ENCODE results near the gene CLMP. TPM values are rescaled to one million over a fixed set of nuclear protein-coding genes. Genes with fewer than 3 reads are reported as not detected.

Gene CLMP
- total and polyA plus RNA-seq, 2 experiments from 2014 or later: 7.1 to 18.4 TPM

- Mint-ChIP-seq H3K4me3 (no peak overlapping the region), H3K27ac (no peak overlapping the region; the same call in 1 of the 2 replicates)
Measured at GRCh38 chr11:123055191-123055901, 139.7 kb downstream of the CLMP start.

More at GRCh38 chr11:123055191-123055901, 139.7 kb downstream of the CLMP start:
- H3K36me3 ChIP-seq (ENCODE audit: insufficient read depth): peaks cover 48% of the 10 kb centered on the region
- H3F3A ChIP-seq (replicated peaks; ENCODE audit: low read depth): peaks cover 62% of the 10 kb centered on the region
- no peak overlapping the region for H3K4me3 ChIP-seq
- peaks cover 68% of the 10 kb centered on the region for H3K36me3 Mint-ChIP-seq (ENCODE audit: low read depth)
- H3K9me2 ChIP-seq (ENCODE audit: insufficient read depth): no peaks in the 10 kb centered on the region
- H4K20me1 ChIP-seq (replicated peaks; ENCODE audit: insufficient read depth): peaks cover 47% of the 10 kb centered on the region
- no peak for DNase-seq (ENCODE audit: low spot score)
- peaks cover 28% of the 10 kb centered on the region for H3K79me2 ChIP-seq (replicated peaks; ENCODE audit: insufficient read depth)
- peaks cover 29% of the 10 kb centered on the region for H3K4me1 Mint-ChIP-seq
- TF ChIP-seq, protein P1, sequence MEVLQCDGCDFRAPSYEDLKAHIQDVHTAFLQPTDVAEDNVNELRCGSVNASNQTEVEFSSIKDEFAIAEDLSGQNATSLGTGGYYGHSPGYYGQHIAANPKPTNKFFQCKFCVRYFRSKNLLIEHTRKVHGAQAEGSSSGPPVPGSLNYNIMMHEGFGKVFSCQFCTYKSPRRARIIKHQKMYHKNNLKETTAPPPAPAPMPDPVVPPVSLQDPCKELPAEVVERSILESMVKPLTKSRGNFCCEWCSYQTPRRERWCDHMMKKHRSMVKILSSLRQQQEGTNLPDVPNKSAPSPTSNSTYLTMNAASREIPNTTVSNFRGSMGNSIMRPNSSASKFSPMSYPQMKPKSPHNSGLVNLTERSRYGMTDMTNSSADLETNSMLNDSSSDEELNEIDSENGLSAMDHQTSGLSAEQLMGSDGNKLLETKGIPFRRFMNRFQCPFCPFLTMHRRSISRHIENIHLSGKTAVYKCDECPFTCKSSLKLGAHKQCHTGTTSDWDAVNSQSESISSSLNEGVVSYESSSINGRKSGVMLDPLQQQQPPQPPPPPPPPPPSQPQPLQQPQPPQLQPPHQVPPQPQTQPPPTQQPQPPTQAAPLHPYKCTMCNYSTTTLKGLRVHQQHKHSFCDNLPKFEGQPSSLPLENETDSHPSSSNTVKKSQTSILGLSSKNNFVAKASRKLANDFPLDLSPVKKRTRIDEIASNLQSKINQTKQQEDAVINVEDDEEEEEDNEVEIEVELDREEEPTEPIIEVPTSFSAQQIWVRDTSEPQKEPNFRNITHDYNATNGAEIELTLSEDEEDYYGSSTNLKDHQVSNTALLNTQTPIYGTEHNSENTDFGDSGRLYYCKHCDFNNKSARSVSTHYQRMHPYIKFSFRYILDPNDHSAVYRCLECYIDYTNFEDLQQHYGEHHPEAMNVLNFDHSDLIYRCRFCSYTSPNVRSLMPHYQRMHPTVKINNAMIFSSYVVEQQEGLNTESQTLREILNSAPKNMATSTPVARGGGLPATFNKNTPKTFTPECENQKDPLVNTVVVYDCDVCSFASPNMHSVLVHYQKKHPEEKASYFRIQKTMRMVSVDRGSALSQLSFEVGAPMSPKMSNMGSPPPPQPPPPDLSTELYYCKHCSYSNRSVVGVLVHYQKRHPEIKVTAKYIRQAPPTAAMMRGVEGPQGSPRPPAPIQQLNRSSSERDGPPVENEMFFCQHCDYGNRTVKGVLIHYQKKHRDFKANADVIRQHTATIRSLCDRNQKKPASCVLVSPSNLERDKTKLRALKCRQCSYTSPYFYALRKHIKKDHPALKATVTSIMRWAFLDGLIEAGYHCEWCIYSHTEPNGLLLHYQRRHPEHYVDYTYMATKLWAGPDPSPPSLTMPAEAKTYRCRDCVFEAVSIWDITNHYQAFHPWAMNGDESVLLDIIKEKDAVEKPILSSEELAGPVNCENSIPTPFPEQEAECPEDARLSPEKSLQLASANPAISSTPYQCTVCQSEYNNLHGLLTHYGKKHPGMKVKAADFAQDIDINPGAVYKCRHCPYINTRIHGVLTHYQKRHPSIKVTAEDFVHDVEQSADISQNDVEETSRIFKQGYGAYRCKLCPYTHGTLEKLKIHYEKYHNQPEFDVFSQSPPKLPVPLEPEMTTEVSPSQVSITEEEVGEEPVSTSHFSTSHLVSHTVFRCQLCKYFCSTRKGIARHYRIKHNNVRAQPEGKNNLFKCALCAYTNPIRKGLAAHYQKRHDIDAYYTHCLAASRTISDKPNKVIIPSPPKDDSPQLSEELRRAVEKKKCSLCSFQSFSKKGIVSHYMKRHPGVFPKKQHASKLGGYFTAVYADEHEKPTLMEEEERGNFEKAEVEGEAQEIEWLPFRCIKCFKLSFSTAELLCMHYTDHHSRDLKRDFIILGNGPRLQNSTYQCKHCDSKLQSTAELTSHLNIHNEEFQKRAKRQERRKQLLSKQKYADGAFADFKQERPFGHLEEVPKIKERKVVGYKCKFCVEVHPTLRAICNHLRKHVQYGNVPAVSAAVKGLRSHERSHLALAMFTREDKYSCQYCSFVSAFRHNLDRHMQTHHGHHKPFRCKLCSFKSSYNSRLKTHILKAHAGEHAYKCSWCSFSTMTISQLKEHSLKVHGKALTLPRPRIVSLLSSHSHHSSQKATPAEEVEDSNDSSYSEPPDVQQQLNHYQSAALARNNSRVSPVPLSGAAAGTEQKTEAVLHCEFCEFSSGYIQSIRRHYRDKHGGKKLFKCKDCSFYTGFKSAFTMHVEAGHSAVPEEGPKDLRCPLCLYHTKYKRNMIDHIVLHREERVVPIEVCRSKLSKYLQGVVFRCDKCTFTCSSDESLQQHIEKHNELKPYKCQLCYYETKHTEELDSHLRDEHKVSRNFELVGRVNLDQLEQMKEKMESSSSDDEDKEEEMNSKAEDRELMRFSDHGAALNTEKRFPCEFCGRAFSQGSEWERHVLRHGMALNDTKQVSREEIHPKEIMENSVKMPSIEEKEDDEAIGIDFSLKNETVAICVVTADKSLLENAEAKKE (CRISPR knock-in tag; IDR thresholded peaks at IDR 0.05): no peak
- TF ChIP-seq JUNB (IDR thresholded peaks at IDR 0.05; ENCODE audit: unreplicated experiment) (no peak), STAT1 (IDR thresholded peaks at IDR 0.05; ENCODE audit: unreplicated experiment) (no peak), EZH2phosphoT487 (IDR thresholded peaks at IDR 0.05; ENCODE audit: unreplicated experiment) (no peak), CREB1 (CRISPR knock-in tag; IDR thresholded peaks at IDR 0.05; ENCODE audit: low read depth) (no peak), EZH2 (IDR thresholded peaks at IDR 0.05; ENCODE audit: low read depth, unreplicated experiment) (no peak), ZNF114 (CRISPR knock-in tag; IDR thresholded peaks at IDR 0.05) (no peak)
- TF ChIP-seq, protein P2, sequence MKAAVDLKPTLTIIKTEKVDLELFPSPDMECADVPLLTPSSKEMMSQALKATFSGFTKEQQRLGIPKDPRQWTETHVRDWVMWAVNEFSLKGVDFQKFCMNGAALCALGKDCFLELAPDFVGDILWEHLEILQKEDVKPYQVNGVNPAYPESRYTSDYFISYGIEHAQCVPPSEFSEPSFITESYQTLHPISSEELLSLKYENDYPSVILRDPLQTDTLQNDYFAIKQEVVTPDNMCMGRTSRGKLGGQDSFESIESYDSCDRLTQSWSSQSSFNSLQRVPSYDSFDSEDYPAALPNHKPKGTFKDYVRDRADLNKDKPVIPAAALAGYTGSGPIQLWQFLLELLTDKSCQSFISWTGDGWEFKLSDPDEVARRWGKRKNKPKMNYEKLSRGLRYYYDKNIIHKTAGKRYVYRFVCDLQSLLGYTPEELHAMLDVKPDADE (IDR thresholded peaks at IDR 0.05): no peak
- peaks cover 31% of the 10 kb centered on the region for H3K27me3 Mint-ChIP-seq (ENCODE audit: insufficient read depth, low read depth, poor library complexity)
- peaks cover 2% of the 10 kb centered on the region; the same call in 1 of the 3 replicates for H3K9me3 Mint-ChIP-seq
- H3K27ac ChIP-seq (ENCODE audit: low read depth): peak overlapping the region; percentile 85
- H3K4me2 ChIP-seq: no peak overlapping the region
- no peak overlapping the region for H2AFZ ChIP-seq
- ATAC-seq: no peak
- peaks cover 18% of the 10 kb centered on the region for H3K4me1 ChIP-seq (ENCODE audit: insufficient read depth)
- H3K27me3 ChIP-seq (ENCODE audit: insufficient read depth): no peaks in the 10 kb centered on the region
